A549 (cell line): ENCODE measurements around the gene EXOSC7.

Source experiments
- MAFK ChIP-seq: fragments of 450-650 bp; IDR thresholded peaks from 2 replicates; pipeline ENCODE4 v1.6.1; 2014; ENCODE audit not compliant: partially characterized antibody
- POLR2A ChIP-seq: IDR thresholded peaks from 2 replicates; pipeline ENCODE4 v1.6.1; 2012; ENCODE audit warnings: mild to moderate bottlenecking, low read length
- SMC3 ChIP-seq: fragments of >200 bp; sonication (Bioruptor Twin); formaldehyde crosslinking; IDR thresholded peaks from 3 replicates; pipeline ENCODE4 v1.6.1; 2018; ENCODE audit warnings: inconsistent platforms
- ZFP36 ChIP-seq: fragments of 450-650 bp; IDR thresholded peaks from 2 replicates; pipeline ENCODE4 v1.6.1; 2014; ENCODE audit warnings: borderline replicate concordance; ENCODE audit not compliant: partially characterized antibody
- TF ChIP-seq, protein P1 (sequence below): fragments of >200 bp; sonication (Bioruptor Twin); formaldehyde crosslinking; IDR thresholded peaks from 3 replicates; pipeline ENCODE4 v1.5.1; 2016
- TF ChIP-seq, protein P2 (sequence below): IDR thresholded peaks from 2 replicates; pipeline ENCODE4 v1.6.1; 2012
- TF ChIP-seq, protein P3 (sequence below): fragments of 200-600 bp; sonication (generic); IDR thresholded peaks from 2 replicates; pipeline ENCODE4 v1.6.1; 2016; ENCODE audit warnings: antibody characterized with exemption, mild to moderate bottlenecking, moderate library complexity

DNA sequence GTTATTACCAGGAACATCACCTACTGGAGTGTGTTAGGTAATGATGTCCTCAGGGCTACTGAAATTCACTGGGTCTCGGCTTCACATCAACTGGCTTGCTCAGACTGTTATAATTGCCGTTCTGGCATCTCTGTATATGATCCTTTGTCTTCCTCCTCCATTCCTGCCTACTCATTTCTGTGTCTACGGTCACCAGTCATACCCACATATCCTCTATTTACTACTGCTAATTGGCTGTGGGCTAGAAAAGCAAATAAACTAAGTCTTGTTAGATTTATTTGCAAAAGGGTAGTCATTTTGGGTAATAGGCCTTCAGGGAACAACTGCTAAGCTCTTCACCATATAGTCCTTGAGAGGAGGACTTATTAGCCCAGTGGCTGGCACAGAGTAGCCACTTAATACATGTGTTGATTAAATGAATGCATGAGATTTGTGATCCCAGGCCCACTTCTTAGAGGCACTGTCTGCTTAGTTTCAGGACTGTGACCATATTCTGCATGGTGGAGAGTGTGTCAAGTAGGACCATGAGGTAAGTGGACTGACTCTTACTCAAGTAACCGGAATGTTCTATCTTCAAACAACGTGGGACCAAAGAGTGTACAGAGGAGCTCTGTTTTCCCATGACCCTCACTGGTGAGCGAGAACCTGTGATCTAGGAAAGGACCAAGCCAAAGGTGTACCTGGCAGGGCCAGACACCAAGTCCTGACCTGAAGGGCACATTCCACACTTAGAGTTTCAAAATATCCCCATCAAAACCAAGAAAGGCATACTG, 13.2 kb upstream of the EXOSC7 start:
- TF ChIP-seq, protein P1, sequence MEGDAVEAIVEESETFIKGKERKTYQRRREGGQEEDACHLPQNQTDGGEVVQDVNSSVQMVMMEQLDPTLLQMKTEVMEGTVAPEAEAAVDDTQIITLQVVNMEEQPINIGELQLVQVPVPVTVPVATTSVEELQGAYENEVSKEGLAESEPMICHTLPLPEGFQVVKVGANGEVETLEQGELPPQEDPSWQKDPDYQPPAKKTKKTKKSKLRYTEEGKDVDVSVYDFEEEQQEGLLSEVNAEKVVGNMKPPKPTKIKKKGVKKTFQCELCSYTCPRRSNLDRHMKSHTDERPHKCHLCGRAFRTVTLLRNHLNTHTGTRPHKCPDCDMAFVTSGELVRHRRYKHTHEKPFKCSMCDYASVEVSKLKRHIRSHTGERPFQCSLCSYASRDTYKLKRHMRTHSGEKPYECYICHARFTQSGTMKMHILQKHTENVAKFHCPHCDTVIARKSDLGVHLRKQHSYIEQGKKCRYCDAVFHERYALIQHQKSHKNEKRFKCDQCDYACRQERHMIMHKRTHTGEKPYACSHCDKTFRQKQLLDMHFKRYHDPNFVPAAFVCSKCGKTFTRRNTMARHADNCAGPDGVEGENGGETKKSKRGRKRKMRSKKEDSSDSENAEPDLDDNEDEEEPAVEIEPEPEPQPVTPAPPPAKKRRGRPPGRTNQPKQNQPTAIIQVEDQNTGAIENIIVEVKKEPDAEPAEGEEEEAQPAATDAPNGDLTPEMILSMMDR: no peak
- TF ChIP-seq, protein P2, sequence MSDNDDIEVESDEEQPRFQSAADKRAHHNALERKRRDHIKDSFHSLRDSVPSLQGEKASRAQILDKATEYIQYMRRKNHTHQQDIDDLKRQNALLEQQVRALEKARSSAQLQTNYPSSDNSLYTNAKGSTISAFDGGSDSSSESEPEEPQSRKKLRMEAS: no peak
- TF ChIP-seq, protein P3, sequence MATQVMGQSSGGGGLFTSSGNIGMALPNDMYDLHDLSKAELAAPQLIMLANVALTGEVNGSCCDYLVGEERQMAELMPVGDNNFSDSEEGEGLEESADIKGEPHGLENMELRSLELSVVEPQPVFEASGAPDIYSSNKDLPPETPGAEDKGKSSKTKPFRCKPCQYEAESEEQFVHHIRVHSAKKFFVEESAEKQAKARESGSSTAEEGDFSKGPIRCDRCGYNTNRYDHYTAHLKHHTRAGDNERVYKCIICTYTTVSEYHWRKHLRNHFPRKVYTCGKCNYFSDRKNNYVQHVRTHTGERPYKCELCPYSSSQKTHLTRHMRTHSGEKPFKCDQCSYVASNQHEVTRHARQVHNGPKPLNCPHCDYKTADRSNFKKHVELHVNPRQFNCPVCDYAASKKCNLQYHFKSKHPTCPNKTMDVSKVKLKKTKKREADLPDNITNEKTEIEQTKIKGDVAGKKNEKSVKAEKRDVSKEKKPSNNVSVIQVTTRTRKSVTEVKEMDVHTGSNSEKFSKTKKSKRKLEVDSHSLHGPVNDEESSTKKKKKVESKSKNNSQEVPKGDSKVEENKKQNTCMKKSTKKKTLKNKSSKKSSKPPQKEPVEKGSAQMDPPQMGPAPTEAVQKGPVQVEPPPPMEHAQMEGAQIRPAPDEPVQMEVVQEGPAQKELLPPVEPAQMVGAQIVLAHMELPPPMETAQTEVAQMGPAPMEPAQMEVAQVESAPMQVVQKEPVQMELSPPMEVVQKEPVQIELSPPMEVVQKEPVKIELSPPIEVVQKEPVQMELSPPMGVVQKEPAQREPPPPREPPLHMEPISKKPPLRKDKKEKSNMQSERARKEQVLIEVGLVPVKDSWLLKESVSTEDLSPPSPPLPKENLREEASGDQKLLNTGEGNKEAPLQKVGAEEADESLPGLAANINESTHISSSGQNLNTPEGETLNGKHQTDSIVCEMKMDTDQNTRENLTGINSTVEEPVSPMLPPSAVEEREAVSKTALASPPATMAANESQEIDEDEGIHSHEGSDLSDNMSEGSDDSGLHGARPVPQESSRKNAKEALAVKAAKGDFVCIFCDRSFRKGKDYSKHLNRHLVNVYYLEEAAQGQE: no peak
- no peak for TF ChIP-seq POLR2A
- TF ChIP-seq MAFK: no peak
- no peak for TF ChIP-seq SMC3
- TF ChIP-seq ZFP36: no peak
